Neural cell (in vitro differentiated cells): ENCODE measurements around the gene TSPAN15.

Source experiments
- CTCF ChIP-seq: fragments of 450-650 bp; IDR thresholded peaks from 2 replicates; pipeline ENCODE4 v1.5.1; 2014; ENCODE audit warnings: antibody characterized with exemption, mild to moderate bottlenecking, moderate library complexity; ENCODE audit not compliant: poor library complexity, severe bottlenecking
- EP300 ChIP-seq: fragments of 450-650 bp; conservative IDR thresholded peaks from 2 replicates; pipeline ENCODE4 v1.6.1; 2014; ENCODE audit warnings: antibody characterized with exemption, mild to moderate bottlenecking, moderate library complexity; ENCODE audit not compliant: poor library complexity, severe bottlenecking
- MXI1 ChIP-seq: fragments of 450-650 bp; conservative IDR thresholded peaks from 2 replicates; pipeline ENCODE4 v1.6.1; 2014; ENCODE audit warnings: antibody characterized with exemption, mild to moderate bottlenecking; ENCODE audit not compliant: poor library complexity, severe bottlenecking
- POLR2AphosphoS5 ChIP-seq: IDR thresholded peaks from 2 replicates; pipeline ENCODE4 v1.6.1; 2012
- RAD21 ChIP-seq: fragments of 450-650 bp; conservative IDR thresholded peaks from 2 replicates; pipeline ENCODE4 v1.6.1; 2014; ENCODE audit warnings: antibody characterized with exemption, mild to moderate bottlenecking, moderate library complexity
- SMC3 ChIP-seq: fragments of 450-650 bp; conservative IDR thresholded peaks from 2 replicates; pipeline ENCODE4 v1.6.1; 2014; ENCODE audit warnings: antibody characterized with exemption, mild to moderate bottlenecking, moderate library complexity; ENCODE audit not compliant: poor library complexity
- TF ChIP-seq, protein P1 (sequence below): IDR thresholded peaks from 2 replicates; pipeline ENCODE4 v1.6.1; 2012; ENCODE audit warnings: borderline replicate concordance

GRCh38 chr10:69422676-69423075 is 28.6 kb upstream of the TSPAN15 start:
- no peak for TF ChIP-seq CTCF
- TF ChIP-seq POLR2AphosphoS5 = no peak
- TF ChIP-seq RAD21 = no peak
- TF ChIP-seq EP300 = no peak
- TF ChIP-seq, protein P1, sequence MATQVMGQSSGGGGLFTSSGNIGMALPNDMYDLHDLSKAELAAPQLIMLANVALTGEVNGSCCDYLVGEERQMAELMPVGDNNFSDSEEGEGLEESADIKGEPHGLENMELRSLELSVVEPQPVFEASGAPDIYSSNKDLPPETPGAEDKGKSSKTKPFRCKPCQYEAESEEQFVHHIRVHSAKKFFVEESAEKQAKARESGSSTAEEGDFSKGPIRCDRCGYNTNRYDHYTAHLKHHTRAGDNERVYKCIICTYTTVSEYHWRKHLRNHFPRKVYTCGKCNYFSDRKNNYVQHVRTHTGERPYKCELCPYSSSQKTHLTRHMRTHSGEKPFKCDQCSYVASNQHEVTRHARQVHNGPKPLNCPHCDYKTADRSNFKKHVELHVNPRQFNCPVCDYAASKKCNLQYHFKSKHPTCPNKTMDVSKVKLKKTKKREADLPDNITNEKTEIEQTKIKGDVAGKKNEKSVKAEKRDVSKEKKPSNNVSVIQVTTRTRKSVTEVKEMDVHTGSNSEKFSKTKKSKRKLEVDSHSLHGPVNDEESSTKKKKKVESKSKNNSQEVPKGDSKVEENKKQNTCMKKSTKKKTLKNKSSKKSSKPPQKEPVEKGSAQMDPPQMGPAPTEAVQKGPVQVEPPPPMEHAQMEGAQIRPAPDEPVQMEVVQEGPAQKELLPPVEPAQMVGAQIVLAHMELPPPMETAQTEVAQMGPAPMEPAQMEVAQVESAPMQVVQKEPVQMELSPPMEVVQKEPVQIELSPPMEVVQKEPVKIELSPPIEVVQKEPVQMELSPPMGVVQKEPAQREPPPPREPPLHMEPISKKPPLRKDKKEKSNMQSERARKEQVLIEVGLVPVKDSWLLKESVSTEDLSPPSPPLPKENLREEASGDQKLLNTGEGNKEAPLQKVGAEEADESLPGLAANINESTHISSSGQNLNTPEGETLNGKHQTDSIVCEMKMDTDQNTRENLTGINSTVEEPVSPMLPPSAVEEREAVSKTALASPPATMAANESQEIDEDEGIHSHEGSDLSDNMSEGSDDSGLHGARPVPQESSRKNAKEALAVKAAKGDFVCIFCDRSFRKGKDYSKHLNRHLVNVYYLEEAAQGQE = no peak
- no peak for TF ChIP-seq MXI1
- TF ChIP-seq SMC3 = no peak
